ENCODE results near the gene PDZD4. TPM values are rescaled to one million over a fixed set of nuclear protein-coding genes. Genes with fewer than 3 reads are reported as not detected.
A peak's percentile ranks its signal among the peaks of the same experiment; 100 is the strongest.

PDZD4 gene
- total RNA-seq, 1 donor from 2014 or later, result 0.20 TPM

DNA sequence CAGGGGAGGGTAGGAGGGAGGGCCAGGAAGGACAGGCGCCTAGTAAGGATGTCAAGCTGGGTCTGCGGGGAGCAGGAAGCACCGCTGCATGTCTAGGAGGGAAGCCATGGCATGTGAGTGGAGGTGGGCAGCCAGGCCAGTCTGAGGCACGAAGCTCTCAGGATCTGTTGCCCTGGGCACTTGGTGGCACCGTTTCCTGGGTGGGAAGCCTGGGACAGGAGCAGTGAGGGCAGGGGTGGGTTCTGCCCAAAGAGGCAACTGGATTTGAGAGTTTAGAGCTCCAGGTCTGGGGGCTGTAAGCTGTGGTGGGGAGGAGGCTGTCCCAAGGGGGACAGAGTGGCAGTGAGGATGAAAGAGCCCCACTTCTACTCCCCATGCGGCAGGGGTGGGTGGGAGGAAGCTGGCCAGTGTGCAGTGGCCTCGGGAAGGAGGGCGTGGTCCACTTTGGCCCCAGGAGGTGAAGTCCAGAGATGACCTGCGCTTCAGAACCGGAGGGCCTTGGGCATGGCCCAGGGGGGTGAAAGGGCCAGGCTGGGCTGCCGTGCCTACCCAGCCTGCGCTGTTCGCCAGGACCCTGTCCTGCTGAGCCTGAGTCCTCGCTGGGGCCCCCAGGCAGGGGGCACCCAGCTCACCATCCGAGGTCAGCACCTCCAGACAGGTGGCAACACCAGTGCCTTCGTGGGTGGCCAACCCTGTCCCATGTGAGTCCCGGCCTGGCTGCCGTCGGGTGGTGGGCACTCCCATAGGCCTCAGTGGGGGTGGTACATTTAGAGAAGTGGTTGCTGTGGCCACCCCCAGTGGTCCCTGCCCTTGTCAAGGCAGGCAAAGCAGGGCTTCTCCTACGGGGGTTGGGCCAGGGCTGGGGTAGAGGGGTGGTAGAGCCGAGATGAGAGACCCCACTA lies 57.8 kb downstream of the PDZD4 start:
- DNase-seq (ENCODE audit: low read depth, low spot score), result no peak

DNA sequence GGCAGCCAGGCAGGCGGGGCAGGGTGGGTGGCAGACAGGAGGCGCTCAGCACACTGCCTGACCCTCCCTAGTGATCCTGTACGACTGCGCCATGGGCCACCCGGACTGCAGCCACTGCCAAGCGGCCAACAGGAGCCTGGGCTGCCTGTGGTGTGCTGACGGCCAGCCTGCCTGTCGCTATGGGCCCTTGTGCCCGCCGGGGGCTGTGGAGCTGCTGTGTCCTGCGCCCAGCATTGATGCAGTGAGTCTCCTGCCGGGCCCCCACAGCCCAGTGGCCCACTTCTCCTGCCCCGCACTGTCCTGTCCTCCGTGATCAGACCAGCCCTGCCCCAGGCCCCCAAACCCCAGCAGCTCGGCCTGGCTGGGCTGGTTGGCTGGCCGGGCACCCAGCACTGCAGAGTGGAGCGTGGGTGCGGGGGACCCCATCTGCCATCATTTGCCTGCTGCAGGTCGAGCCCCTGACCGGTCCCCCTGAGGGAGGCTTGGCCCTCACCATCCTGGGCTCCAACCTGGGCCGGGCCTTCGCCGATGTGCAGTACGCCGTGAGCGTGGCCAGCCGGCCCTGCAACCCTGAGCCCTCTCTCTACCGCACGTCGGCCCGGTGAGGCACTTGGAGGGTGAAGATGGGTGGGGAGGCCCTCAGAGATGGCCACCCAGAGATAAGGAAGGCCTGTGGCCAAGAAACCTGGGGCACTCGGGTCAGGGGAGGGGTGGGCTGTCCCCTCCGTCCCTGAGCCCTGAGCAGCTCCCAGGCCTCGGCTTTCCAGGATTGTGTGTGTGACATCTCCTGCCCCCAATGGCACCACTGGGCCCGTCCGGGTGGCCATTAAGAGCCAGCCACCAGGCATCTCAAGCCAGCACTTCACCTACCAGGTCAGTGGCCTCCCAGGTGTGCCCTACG lies 58.7 kb downstream of the PDZD4 start:
- no peak for DNase-seq (ENCODE audit: low read depth, low spot score)

- no peak for DNase-seq (ENCODE audit: low read depth, low spot score)
These were observed 59.5 kb downstream of the PDZD4 start for GRCh38 chrX:153770601-153771414.

GRCh38 chrX:153769865-153770600 lies 60.3 kb downstream of the PDZD4 start:
- no peak for DNase-seq (ENCODE audit: low read depth, low spot score)

DNA sequence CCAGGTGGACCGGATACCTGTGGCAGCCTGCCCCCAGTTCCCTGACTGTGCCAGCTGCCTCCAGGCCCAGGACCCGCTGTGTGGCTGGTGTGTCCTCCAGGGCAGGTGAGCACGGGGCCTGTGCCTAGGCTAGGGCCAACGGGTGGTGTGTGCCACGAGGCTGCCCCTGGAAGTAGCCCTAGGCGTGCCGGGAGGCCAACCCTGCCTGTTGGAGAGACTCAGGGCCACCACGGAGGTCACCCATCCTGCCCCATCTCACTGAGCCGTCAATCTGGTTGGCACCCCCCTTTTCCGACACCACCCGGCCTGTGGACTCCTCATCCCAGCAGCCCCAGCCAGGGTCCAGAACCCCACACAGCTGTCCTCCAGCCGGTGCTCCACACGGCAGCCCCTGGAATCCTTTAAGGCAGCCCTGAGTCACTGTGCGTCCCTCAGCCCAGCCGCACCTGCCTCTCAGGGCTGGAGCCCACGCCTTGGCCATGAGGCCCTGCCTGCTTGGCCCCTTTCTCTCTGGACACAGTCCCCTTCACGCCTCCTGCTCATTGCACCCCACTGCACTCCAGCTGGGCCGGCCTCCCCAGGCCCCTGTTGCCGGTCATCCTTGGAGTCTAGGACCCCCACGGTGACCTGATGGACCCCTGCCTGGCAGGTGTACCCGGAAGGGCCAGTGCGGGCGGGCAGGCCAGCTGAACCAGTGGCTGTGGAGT lies 61.0 kb downstream of the PDZD4 start:
- no peak for DNase-seq (ENCODE audit: low read depth, low spot score)

DNA sequence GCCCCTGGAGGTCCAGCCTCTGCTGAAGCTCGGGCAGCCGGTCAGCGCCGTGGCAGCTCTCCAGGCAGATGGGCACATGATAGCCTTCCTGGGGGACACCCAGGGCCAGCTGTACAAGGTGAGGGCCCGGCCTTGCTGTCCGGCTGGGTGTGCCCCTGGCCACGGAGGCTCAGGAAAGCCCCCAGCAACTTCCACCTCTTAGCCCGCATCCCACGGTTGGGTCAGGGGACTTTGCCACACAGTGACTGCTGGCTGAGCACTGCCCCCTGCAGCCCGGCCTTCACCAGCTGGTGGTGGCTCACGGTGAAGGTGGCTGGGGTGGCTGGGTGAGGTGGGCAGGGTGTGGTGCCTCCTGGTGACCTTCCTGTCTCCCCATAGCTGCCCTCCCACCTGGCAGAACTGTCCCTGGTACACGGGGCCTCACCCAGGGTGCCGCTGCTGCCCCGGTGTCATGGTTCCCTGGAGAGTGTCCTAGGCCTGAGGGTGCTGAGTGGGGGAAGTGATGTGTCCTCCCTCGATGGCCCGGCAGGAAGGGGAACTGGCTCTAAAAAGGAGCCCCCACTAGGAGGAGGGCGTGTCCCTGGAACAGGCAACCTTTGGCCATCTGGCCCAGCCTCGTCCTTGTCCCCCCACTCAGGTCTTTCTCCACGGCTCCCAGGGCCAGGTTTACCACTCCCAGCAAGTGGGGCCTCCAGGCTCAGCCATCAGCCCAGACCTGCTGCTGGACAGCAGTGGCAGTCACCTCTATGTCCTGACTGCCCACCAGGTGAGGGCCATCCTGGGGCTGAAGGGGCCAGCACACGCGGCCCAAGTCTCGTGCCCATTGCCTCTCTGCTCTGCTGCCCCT lies 61.8 kb downstream of the PDZD4 start:
- no peak for DNase-seq (ENCODE audit: low read depth, low spot score)

DNA sequence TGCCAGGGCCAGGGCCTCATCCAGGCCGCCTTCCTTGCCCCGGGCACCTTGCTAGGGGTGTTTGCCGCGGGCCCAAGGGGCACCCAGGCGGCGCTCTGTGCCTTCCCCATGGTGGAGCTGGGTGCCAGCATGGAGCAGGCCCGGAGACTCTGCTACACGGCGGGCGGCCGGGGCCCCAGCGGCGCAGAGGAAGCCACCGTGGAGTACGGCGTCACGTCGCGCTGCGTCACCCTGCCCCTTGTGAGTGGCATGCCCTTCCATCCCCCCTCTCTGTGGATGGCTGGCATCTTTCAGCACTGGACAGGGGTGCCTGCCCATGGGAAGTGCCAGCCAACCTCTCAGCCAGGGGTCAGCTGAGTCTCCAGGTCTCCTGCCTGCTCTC lies 62.7 kb downstream of the PDZD4 start:
- DNase-seq (ENCODE audit: low read depth, low spot score), result no peak

- DNase-seq (ENCODE audit: low read depth, low spot score), result no peak
These were observed 63.3 kb downstream of the PDZD4 start for GRCh38 chrX:153766871-153767673.

GRCh38 chrX:153766098-153766817 lies 64.1 kb downstream of the PDZD4 start:
- DNase-seq (ENCODE audit: low read depth, low spot score), result peak; percentile 13

GRCh38 chrX:153765138-153766079 lies 64.9 kb downstream of the PDZD4 start:
- no peak for DNase-seq (ENCODE audit: low read depth, low spot score)

DNA sequence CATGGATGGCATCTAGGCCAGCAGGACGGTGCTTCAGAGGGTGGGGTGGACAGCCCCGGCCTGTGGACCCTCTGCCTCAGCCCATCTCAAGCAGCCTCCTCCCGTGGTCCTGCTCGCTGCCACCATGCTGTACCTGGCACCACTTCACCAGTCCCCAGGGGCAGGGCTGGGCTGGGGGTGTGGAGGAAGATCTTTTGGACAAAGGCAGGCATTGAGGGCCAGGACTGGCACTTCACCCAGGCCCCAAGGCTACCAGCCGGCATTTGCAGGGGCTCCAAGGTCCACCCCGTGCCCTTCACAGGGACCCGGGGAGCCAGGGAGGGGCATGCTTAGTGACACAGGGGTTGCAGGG lies 65.6 kb downstream of the PDZD4 start:
- no peak for DNase-seq (ENCODE audit: low read depth, low spot score)

DNA sequence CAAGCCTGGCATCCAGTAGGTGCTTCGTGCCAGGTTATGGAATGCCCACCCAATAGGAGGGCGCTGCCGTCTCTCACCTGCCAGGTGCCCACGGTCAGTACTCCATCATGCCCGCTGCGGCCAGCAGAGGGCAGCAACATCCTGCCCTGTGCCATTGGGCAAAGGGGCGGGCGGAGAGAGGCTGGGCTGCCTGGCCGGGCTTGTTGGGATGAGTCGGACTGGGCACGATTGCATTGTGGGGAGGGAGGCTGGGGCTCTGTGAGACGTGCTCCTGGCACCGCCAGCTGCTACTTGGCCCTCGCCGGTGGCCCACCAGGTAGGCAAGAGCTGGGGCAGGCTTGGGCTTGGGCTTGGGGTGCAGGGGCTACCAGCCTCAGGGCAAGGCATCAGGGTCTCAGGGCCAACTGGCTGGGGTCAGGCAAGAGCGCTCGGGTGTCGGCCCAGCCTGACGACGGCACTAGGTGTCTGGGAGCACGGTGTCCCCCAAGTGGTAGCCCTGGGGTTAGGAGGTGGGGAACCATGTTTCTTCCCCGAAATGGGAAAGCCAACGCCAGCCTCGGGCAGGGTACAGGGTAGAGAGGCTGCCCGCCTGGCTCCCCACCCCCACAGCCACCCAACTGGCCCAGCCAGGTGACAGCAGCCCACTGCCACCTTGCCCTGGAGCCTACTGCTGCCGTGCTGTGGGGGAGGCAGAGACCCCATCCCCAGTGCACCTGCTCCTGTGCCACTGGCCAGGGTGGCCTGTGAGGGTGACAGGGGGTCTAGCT lies 66.2 kb downstream of the PDZD4 start, which contains the start of gene PLXNB3:
Gene PLXNB3 (plus strand): TSS at position 261 of the 767 bp plus-strand sequence. CDS start 1,287 bp downstream, outside the sequence.
- DNase-seq (ENCODE audit: low read depth, low spot score), result peak; percentile 13

DNA sequence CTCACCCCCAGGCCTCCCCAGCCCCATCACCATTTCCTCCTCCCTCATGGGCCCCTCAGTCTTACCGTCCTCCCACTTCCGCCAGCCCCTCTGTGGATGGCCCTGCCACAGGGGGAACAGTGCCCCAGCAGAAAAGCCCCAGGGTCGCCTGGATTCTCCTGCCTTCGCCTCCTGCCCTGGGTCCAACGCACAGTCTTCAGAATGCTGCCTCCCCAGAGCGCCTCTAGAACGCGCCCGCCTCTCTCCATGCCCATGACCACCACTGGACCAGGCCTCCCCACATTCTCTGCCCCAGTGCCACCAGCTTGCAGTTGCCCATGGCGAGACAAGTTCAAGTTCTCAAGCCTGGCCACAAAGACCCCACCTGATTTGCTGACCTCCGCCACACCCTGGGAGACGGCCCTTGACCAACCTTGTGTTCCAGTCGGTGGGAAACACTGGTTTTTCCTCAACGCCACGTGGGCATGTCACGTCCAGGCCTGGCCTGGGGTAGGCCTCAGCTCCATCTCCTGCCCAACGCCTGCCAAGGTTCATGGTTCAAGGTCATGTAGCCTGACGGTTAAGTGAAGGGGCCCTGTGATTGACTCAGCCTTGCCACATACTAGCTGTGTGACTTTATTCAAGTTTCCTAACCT lies 66.9 kb downstream of the PDZD4 start:
- no peak for DNase-seq (ENCODE audit: low read depth, low spot score)

GRCh38 chrX:153762626-153763173 lies 67.6 kb downstream of the PDZD4 start:
- no peak for DNase-seq (ENCODE audit: low read depth, low spot score)

- DNase-seq (ENCODE audit: low read depth, low spot score), result no peak
These were observed 68.5 kb downstream of the PDZD4 start for GRCh38 chrX:153761863-153762262.

All from pulmonary artery endothelial cell (primary cell).